Measurements from ENCODE around the gene CANX. TPM values are rescaled to one million over a fixed set of nuclear protein-coding genes. Genes with fewer than 3 reads are reported as not detected.

Gene CANX
- total and polyA plus RNA-seq, 2 of the 13 experiments (the other 11 are each of a cell fraction or from before 2014, with no cell fraction given) = 477 to 680 TPM

GRCh38 chr5:179780362-179780761 lies 81.6 kb downstream of the CANX start:
- WGBS (ENCODE audit: low lambda C conversion rate) = 93% methylated on average over 7 of the region's 7 CpGs
- no peak overlapping the region for H3K4me3 ChIP-seq (replicated peaks in 1 of 3; ENCODE audit: insufficient read depth in 1 of 3, low read depth in 2 of 3, low read length in 3 of 3)
- ATAC-seq = no peak
- TF ChIP-seq ZNF12 (CRISPR knock-in tag; IDR thresholded peaks at IDR 0.05) (peak; percentile 89), CCDC6 (CRISPR knock-in tag; IDR thresholded peaks at IDR 0.05) (no peak)
- no peak overlapping the region for H3K27ac ChIP-seq (ENCODE audit: extremely low read length, insufficient read depth, low read length)
- H3K27me3 ChIP-seq (ENCODE audit: control insufficient read depth in 1 of 2, insufficient read depth in 2 of 2, low read length in 2 of 2) = no peaks in the 10 kb centered on the region
- no peak overlapping the region for H3K9ac ChIP-seq (ENCODE audit: insufficient read depth, low read depth, low read length)
- H3K36me3 ChIP-seq (replicated peaks in 1 of 2; ENCODE audit: control insufficient read depth in 1 of 2, insufficient read depth in 2 of 2, low read length in 2 of 2) = peaks cover 8 to 35% of the 10 kb centered on the region in 2 experiments; a peak in 4 of 5 replicates
- no peaks in the 10 kb centered on the region for H3K79me2 ChIP-seq (ENCODE audit: insufficient read depth, low read length)
- no TSS peak for BruUV-seq (replicated peaks)
- H2AFZ ChIP-seq (ENCODE audit: low read length) = no peak overlapping the region
- no peak overlapping the region for H3K4me2 ChIP-seq (ENCODE audit: low read depth, low read length)
- H3K4me1 ChIP-seq (ENCODE audit: insufficient read depth, low read length) = no peaks in the 10 kb centered on the region
- no peaks in the 10 kb centered on the region for H4K20me1 ChIP-seq (ENCODE audit: insufficient read depth, low read length)
- CTCF ChIA-PET (ENCODE audit: low intra/inter-chr PET ratio, low total read pairs) = no interaction called here
- no peaks in the 10 kb centered on the region for H3K9me3 ChIP-seq (ENCODE audit: low read length)
- no peak for DNase-seq (ENCODE audit: low spot score)
- POLR2A ChIA-PET = interaction anchor here (1.3 kb wide), 1 partner anchor 47 kb away, joined by 3 read pairs; no protein-coding TSS in a partner anchor
- intact Hi-C loops (cut with micrococcal nuclease; ENCODE audit: unreplicated experiment) (no loop called here), in situ Hi-C loops (cut with HindIII; ENCODE audit: extremely low pct_ligation_motif_present, low pct_unique_long_range_greater_than_20kb) (no loop called here)
- no peak for FAIRE-seq

Other genes with a start within 250 kb of the CANX start
- gene RUFY1, start 148.4 kb upstream of the CANX start, total RNA-seq (2016; rRNA removed; fragmentation: Illumina TruSeq; extraction: Trizol) = 28.6 and 31.9 TPM in 2 replicates
- gene RUFY1, start 148.4 kb upstream of the CANX start, polyA plus RNA-seq (2011; rRNA removed) = 19.9 and 20.8 TPM in 2 replicates
- gene HNRNPH1, start 75.3 kb upstream of the CANX start, total RNA-seq (2016; rRNA removed; fragmentation: Illumina TruSeq; extraction: Trizol) = 807 and 1,064 TPM in 2 replicates
- 329 and 382 TPM in 2 replicates for gene HNRNPH1, start 75.3 kb upstream of the CANX start, polyA plus RNA-seq (2011; rRNA removed)
- gene CBY3, start 17.9 kb upstream of the CANX start, total RNA-seq (2016; rRNA removed; fragmentation: Illumina TruSeq; extraction: Trizol) = not detected in 2 replicates
- not detected in 2 replicates for gene CBY3, start 17.9 kb upstream of the CANX start, polyA plus RNA-seq (2011; rRNA removed)
- 10.0 and 12.1 TPM in 2 replicates for gene MAML1, start 33.9 kb downstream of the CANX start, total RNA-seq (2016; rRNA removed; fragmentation: Illumina TruSeq; extraction: Trizol)
- 9.5 and 10.8 TPM in 2 replicates for gene MAML1, start 33.9 kb downstream of the CANX start, polyA plus RNA-seq (2011; rRNA removed)
- gene LTC4S, start 95.0 kb downstream of the CANX start, total RNA-seq (2016; rRNA removed; fragmentation: Illumina TruSeq; extraction: Trizol) = 0.35 TPM in 1 of 2 replicates, not detected in the other
- not detected in 2 replicates for gene LTC4S, start 95.0 kb downstream of the CANX start, polyA plus RNA-seq (2011; rRNA removed)
- gene MGAT4B, start 107.9 kb downstream of the CANX start, total RNA-seq (2016; rRNA removed; fragmentation: Illumina TruSeq; extraction: Trizol) = 69.2 and 93.5 TPM in 2 replicates
- gene MGAT4B, start 107.9 kb downstream of the CANX start, polyA plus RNA-seq (2011; rRNA removed) = 130 and 170 TPM in 2 replicates
- gene SQSTM1, start 121.9 kb downstream of the CANX start, total RNA-seq (2016; rRNA removed; fragmentation: Illumina TruSeq; extraction: Trizol) = 160 and 161 TPM in 2 replicates
- 90.9 and 126 TPM in 2 replicates for gene SQSTM1, start 121.9 kb downstream of the CANX start, polyA plus RNA-seq (2011; rRNA removed)
- gene MRNIP, start 159.8 kb downstream of the CANX start, total RNA-seq (2016; rRNA removed; fragmentation: Illumina TruSeq; extraction: Trizol) = 11.3 and 15.5 TPM in 2 replicates
- 32.6 and 34.1 TPM in 2 replicates for gene MRNIP, start 159.8 kb downstream of the CANX start, polyA plus RNA-seq (2011; rRNA removed)
- 26.8 and 35.0 TPM in 2 replicates for gene TBC1D9B, start 208.9 kb downstream of the CANX start, total RNA-seq (2016; rRNA removed; fragmentation: Illumina TruSeq; extraction: Trizol)
- gene TBC1D9B, start 208.9 kb downstream of the CANX start, polyA plus RNA-seq (2011; rRNA removed) = 50.0 and 59.5 TPM in 2 replicates

All from HepG2 (cell line).